SK-N-SH treated with all-trans-retinoic acid at 6 μM for 48 hours (cell line): ENCODE results near the gene ATF6B.

Experiments used
- RARB ChIP-seq: fragments of 250-450 bp; sonication (Bioruptor Pico); IDR thresholded peaks from 2 replicates; pipeline ENCODE4 v1.8.0; 2021; ENCODE audit warnings: mild to moderate bottlenecking, moderate library complexity
- ZFP30 ChIP-seq: fragments of 450-650 bp; formaldehyde crosslinking; IDR thresholded peaks from 2 replicates; pipeline ENCODE4 v1.5.0; 2022; ENCODE audit warnings: mild to moderate bottlenecking, moderate library complexity
- ZNF565 ChIP-seq: fragments of 450-650 bp; formaldehyde crosslinking; conservative IDR thresholded peaks from 2 replicates; pipeline ENCODE4 v1.5.0; 2020; ENCODE audit warnings: low read depth, mild to moderate bottlenecking, moderate library complexity
- TF ChIP-seq, protein P1 (sequence below): fragments of 250-450 bp; sonication (Bioruptor Pico); IDR thresholded peaks from 2 replicates; pipeline ENCODE4 v1.5.1; 2021; ENCODE audit warnings: mild to moderate bottlenecking, moderate library complexity
- TF ChIP-seq, protein P2 (sequence below): fragments of 250-450 bp; sonication (Bioruptor Pico); IDR thresholded peaks from 2 replicates; pipeline ENCODE4 v1.8.0; 2020; ENCODE audit warnings: mild to moderate bottlenecking, moderate library complexity, borderline replicate concordance
- TF ChIP-seq, protein P3 (sequence below): fragments of 250-450 bp; sonication (Bioruptor Pico); IDR thresholded peaks from 2 replicates; pipeline ENCODE4 v1.5.0; 2020; ENCODE audit warnings: mild to moderate bottlenecking, moderate library complexity

DNA sequence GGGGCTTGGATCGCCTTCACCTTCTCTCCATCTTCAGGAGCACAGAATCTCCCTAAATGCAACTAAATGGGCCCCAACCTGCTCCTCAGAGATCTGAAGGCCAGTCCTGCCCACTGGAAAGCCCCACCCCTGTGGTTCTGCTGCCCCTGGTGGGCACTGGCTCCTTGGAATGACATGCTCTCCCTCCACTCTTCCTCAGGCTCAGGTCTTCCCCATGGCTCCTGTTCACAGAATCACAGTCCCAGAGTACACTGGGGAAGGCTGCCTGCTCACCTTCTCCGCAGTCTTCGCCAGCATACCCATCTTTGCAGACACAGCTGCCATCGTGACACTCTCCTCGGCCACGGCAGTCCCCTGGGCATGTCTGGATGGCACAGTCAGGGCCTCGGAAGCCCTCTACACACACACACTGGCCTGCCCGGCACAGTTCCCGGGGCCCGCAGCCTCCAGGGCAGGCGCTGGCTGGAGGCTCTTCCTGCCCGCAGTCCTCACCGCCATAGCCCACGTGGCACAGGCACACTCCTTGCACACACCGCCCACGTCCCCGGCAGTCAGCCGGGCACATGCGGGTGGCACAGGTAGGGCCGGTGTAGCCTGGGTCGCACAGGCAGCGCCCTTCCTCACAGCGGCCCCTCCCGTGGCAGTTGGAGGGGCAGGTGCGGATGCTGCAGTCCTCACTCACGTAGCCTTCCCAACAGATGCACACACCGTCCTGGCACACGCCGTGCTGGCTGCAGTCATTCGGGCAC, 32.5 kb downstream of the ATF6B start:
- TF ChIP-seq RARB (CRISPR knock-in tag) (no peak), ZNF565 (CRISPR knock-in tag) (no peak), ZFP30 (CRISPR knock-in tag) (no peak)
- TF ChIP-seq, protein P1, sequence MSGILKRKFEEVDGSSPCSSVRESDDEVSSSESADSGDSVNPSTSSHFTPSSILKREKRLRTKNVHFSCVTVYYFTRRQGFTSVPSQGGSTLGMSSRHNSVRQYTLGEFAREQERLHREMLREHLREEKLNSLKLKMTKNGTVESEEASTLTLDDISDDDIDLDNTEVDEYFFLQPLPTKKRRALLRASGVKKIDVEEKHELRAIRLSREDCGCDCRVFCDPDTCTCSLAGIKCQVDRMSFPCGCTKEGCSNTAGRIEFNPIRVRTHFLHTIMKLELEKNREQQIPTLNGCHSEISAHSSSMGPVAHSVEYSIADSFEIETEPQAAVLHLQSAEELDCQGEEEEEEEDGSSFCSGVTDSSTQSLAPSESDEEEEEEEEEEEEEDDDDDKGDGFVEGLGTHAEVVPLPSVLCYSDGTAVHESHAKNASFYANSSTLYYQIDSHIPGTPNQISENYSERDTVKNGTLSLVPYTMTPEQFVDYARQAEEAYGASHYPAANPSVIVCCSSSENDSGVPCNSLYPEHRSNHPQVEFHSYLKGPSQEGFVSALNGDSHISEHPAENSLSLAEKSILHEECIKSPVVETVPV (CRISPR knock-in tag) = no peak
- TF ChIP-seq, protein P2, sequence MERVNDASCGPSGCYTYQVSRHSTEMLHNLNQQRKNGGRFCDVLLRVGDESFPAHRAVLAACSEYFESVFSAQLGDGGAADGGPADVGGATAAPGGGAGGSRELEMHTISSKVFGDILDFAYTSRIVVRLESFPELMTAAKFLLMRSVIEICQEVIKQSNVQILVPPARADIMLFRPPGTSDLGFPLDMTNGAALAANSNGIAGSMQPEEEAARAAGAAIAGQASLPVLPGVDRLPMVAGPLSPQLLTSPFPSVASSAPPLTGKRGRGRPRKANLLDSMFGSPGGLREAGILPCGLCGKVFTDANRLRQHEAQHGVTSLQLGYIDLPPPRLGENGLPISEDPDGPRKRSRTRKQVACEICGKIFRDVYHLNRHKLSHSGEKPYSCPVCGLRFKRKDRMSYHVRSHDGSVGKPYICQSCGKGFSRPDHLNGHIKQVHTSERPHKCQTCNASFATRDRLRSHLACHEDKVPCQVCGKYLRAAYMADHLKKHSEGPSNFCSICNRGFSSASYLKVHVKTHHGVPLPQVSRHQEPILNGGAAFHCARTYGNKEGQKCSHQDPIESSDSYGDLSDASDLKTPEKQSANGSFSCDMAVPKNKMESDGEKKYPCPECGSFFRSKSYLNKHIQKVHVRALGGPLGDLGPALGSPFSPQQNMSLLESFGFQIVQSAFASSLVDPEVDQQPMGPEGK (CRISPR knock-in tag) = no peak
- TF ChIP-seq, protein P3, sequence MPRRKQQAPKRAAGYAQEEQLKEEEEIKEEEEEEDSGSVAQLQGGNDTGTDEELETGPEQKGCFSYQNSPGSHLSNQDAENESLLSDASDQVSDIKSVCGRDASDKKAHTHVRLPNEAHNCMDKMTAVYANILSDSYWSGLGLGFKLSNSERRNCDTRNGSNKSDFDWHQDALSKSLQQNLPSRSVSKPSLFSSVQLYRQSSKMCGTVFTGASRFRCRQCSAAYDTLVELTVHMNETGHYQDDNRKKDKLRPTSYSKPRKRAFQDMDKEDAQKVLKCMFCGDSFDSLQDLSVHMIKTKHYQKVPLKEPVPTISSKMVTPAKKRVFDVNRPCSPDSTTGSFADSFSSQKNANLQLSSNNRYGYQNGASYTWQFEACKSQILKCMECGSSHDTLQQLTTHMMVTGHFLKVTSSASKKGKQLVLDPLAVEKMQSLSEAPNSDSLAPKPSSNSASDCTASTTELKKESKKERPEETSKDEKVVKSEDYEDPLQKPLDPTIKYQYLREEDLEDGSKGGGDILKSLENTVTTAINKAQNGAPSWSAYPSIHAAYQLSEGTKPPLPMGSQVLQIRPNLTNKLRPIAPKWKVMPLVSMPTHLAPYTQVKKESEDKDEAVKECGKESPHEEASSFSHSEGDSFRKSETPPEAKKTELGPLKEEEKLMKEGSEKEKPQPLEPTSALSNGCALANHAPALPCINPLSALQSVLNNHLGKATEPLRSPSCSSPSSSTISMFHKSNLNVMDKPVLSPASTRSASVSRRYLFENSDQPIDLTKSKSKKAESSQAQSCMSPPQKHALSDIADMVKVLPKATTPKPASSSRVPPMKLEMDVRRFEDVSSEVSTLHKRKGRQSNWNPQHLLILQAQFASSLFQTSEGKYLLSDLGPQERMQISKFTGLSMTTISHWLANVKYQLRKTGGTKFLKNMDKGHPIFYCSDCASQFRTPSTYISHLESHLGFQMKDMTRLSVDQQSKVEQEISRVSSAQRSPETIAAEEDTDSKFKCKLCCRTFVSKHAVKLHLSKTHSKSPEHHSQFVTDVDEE (CRISPR knock-in tag) = no peak
